Sigmoid colon (tissue), 7 donors: ENCODE results near the gene ZNF346. TPM values are rescaled to one million over a fixed set of nuclear protein-coding genes. Genes with fewer than 3 reads are reported as not detected.

Source experiments
- DNase-seq: peaks from one replicate; pipeline ENCODE4 v3.0.0-alpha.2; 2019
- H3K27ac ChIP-seq, 4 donors: fragments of 200-600 bp; sonication (generic); one replicate each; pipeline ENCODE4 v1.5.1; 2016 to 2019; ENCODE audit warnings: mild to moderate bottlenecking in 1 of 4
- H3K27me3 ChIP-seq, 3 donors: fragments of 200-600 bp; sonication (generic); one replicate each; pipeline ENCODE4 v1.5.1; 2019; ENCODE audit warnings: mild to moderate bottlenecking in 1 of 3
- H3K36me3 ChIP-seq, 4 donors: fragments of 200-600 bp; sonication (generic); one replicate each; pipeline ENCODE4 v1.5.1; 2016 to 2019
- H3K4me1 ChIP-seq, 4 donors: fragments of 200-600 bp; sonication (generic); one replicate each; pipeline ENCODE4 v1.5.1; 2017 to 2019
- H3K4me3 ChIP-seq, 4 donors: fragments of 200-600 bp; sonication (generic); one replicate each; pipeline ENCODE4 v1.5.1; 2017 to 2019; ENCODE audit warnings: mild to moderate bottlenecking in 2 of 4, moderate library complexity in 1 of 4
- H3K9me3 ChIP-seq, 4 donors: fragments of 200-600 bp in 3 of 4; sonication (generic) in 3 of 4; one replicate each; pipeline versions ENCODE4 v1.5.1 to v1.6.1; 2013 to 2019
- EP300 ChIP-seq, 4 donors: sonication (generic); formaldehyde crosslinking; IDR thresholded peaks; one replicate each; pipeline ENCODE4 v1.6.1; 2017; ENCODE audit warnings: antibody characterized with exemption in 4 of 4
- POLR2A ChIP-seq, 2 donors: fragments of 450-650 bp; IDR thresholded peaks; one replicate each; pipeline ENCODE4 v1.6.1; 2016; ENCODE audit warnings: antibody characterized with exemption in 2 of 2, mild to moderate bottlenecking in 2 of 2, moderate library complexity in 2 of 2
- POLR2AphosphoS5 ChIP-seq, 4 donors: sonication (generic); formaldehyde crosslinking; IDR thresholded peaks; one replicate each; pipeline ENCODE4 v1.6.1; 2017; ENCODE audit warnings: antibody characterized with exemption in 4 of 4
- WGBS, 2 donors: extraction: QIAGEN DNeasy Blood & Tissue Kit; methylation state at CpG; one replicate each; pipeline ENCODE4 v1.1.7; 2013; 5-methylcytosine and 5-hydroxymethylcytosine counted together
- intact Hi-C: fragments of 100-400 bp; cut with DNase I; formaldehyde crosslinking; loops from one replicate; pipeline ENCODE4 v1.15.1; 2023
- polyA plus RNA-seq, 3 donors: library from polyadenylated mRNA; stranded (reverse); fragments of 200-250 nt; gene quantifications; one replicate each; pipeline ENCODE4 v1.2.3, GENCODE V29; 2013
- total RNA-seq, 4 donors: library from RNA; depleted of rRNA; stranded (reverse); fragments of >200 nt; gene quantifications; one replicate each; pipeline ENCODE4 v1.1.0, GENCODE V29; 2016
- TF ChIP-seq, protein P1 (sequence below), 4 experiments: fragments of 450-650 bp in 3 of 4; fragments of 200-600 bp in 1 of 4; IDR thresholded peaks; one replicate each; pipeline ENCODE4 v1.5.1; 2016 to 2019; ENCODE audit warnings: antibody characterized with exemption in 4 of 4, mild to moderate bottlenecking in 3 of 4, moderate library complexity in 2 of 4
- donor health status: healthy with polysubstance abuse.
- donor health status: Bipolar disorder and iron deficiency.
- donor health status: healthy.

Gene ZNF346
- total and polyA plus RNA-seq, 7 donors = 3.0 to 21.9 (median 12.5) TPM

DNA sequence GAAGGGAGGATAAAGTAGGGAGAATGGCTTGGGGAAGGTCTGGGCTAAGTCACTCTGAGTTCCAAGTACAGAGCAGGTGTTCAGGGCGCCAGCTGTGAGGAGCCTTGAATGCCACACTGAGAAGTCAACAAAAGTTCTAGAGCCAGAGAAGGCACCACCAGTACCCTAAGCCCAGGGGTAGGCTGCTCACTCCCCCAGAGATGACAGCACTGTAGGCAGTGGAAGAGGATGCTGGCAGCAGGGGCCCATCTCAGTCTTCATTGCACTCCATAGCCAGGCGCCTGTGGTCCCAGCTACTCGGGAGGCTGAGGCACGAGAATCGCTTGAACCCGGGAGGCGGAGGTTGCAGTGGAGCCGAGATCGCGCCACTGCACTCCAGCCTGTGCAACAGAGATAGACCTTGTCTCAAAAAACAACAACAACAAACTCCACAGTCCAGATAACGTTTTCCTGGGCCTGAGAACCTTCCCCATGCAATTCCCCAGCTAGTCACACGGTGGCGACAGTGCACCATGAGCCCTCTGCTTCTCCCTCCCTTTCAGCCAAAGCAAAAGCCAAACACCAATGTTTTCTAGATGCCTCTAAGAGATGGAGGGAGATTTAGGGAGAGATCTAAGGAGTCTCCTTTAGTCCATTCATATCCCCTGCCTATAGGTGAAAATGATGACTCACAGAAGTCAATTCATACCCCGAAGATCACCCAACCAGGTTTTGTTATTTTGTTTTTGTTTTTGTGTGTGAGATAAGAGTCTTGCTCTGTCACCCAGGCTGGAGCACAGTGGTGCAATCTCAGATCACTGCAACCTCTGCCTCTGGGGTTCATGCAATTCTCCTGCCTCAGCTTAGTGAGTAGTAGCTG lies 91.3 kb downstream of the ZNF346 start:
- 19% methylated on average over 14 of the region's 14 CpGs for WGBS, 2 donors
- peak; percentile 86 for DNase-seq
- Histone ChIP-seq H3K9me3 (no peaks in the 10 kb centered on the region), H3K4me3 (no peak overlapping the region), H3K4me1 (peaks cover 2 to 20% (median 12%) of the 10 kb centered on the region in 4 donors), H3K36me3 (no peaks in the 10 kb centered on the region), H3K27ac (no peak overlapping the region), H3K27me3 (no peaks in the 10 kb centered on the region)
- TF ChIP-seq EP300 (IDR thresholded peaks at IDR 0.05) = no peak
- TF ChIP-seq, protein P1, sequence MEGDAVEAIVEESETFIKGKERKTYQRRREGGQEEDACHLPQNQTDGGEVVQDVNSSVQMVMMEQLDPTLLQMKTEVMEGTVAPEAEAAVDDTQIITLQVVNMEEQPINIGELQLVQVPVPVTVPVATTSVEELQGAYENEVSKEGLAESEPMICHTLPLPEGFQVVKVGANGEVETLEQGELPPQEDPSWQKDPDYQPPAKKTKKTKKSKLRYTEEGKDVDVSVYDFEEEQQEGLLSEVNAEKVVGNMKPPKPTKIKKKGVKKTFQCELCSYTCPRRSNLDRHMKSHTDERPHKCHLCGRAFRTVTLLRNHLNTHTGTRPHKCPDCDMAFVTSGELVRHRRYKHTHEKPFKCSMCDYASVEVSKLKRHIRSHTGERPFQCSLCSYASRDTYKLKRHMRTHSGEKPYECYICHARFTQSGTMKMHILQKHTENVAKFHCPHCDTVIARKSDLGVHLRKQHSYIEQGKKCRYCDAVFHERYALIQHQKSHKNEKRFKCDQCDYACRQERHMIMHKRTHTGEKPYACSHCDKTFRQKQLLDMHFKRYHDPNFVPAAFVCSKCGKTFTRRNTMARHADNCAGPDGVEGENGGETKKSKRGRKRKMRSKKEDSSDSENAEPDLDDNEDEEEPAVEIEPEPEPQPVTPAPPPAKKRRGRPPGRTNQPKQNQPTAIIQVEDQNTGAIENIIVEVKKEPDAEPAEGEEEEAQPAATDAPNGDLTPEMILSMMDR (IDR thresholded peaks at IDR 0.05) = peak; percentile 97 to 98 (median 98)
- intact Hi-C loops = loop anchor here (2.0 to 5.0 kb wide), 3 partner anchors 119 to 451 kb away; no protein-coding TSS in a partner anchor

DNA sequence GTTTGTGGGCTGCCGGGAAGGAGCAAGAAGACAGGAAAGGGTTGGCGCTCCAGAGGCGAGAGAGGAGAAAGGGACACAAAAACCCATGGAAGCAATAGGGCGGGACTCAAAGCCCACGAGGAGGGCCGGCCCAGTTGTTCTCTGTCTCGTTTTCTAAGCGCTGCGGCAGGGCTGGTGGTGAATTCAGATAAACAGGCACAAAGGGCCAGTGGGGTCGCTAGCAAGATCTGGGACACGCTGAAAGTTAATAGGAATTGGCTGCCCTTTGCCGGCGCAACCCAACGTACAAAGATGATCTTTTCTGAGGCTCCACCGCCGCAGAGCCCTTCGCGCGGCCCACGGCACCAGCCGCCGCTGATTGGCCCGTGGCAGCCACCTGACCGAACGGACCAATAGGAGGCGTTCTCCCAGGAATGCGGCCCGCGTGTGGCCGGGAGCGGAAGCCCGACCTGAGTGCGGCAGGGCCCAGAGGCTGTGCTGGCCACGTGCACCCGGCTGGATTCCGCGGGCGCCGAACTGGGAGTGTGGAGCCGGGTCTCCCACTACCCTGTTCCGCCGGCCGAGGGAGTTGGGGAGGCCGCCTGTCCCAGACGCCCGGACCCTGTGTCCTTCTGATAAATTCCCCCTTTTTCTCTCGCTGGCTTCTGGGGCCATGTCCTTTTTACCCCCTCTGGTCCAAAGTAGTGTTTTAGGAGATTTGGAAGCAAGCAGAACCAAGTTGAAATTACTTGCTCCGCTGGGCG lies 94.3 kb downstream of the ZNF346 start:
- Histone ChIP-seq H3K4me1 (peaks cover 2 to 20% (median 12%) of the 10 kb centered on the region in 4 donors), H3K27me3 (no peaks in the 10 kb centered on the region), H3K36me3 (no peaks in the 10 kb centered on the region), H3K9me3 (no peaks in the 10 kb centered on the region), H3K4me3 (peak overlapping the region in 3 of 4 donors; percentile 23 to 42 (median 28)), H3K27ac (peak overlapping the region; percentile 72 to 76 (median 74))
- TF ChIP-seq POLR2A (IDR thresholded peaks at IDR 0.05) (no peak), POLR2AphosphoS5 (IDR thresholded peaks at IDR 0.05) (peak in 3 of 4 donors; percentile 36 to 63 (median 62))
- peak; percentile 96 for DNase-seq
- intact Hi-C loops = loop anchor here (2.0 to 5.0 kb wide), 2 partner anchors 16 to 75 kb away; partner anchors contain the start of gene NSD1
- WGBS, 2 donors = 35 to 65% methylated on average over 49 of the region's 49 CpGs

DNA sequence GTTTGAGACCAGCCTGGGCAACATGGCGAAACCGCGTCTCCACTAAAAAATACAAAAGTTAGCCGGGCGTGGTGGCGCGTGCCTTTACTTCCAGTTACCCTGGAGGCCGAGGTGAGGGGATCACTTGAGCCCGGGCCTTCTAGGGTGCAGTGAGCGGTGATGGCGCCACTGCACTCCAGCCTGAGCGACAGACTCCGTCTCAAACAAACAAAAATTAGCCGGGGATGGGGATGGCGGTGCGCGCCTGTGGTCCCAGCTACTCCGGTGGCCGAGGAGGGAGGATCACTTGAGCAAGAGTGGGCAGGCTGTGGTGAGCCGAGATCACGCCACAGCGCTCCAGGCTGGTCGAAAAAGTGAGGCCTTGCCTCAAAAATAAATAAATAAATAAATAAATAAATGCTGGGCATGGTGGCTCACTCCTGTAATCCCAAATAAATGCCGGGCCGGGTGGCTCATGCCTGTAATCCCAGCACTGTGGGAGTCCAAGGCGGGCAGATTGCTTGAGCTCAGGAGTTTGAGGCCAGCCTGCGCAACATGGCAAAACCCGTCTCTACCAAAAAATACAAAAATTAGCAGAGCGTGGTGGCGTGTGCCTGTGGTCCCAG lies 95.0 kb downstream of the ZNF346 start:
- intact Hi-C loops = loop anchor here (2.0 to 5.0 kb wide), 2 partner anchors 15 to 75 kb away; partner anchors contain the start of gene NSD1
- Histone ChIP-seq H3K9me3 (no peaks in the 10 kb centered on the region), H3K36me3 (no peaks in the 10 kb centered on the region), H3K27ac (peak overlapping the region in 3 of 4 donors; percentile 72 to 76 (median 73)), H3K4me3 (no peak overlapping the region), H3K4me1 (peaks cover 2 to 20% (median 12%) of the 10 kb centered on the region in 4 donors), H3K27me3 (no peaks in the 10 kb centered on the region)
- 97 to 98% methylated on average over 30 of the region's 30 CpGs for WGBS, 2 donors
- no peak for TF ChIP-seq EP300 (IDR thresholded peaks at IDR 0.05)
- TF ChIP-seq POLR2AphosphoS5 (IDR thresholded peaks at IDR 0.05) = no peak
- TF ChIP-seq POLR2A (IDR thresholded peaks at IDR 0.05) = no peak
- TF ChIP-seq, protein P1 (IDR thresholded peaks at IDR 0.05) = no peak
- DNase-seq = no peak

DNA sequence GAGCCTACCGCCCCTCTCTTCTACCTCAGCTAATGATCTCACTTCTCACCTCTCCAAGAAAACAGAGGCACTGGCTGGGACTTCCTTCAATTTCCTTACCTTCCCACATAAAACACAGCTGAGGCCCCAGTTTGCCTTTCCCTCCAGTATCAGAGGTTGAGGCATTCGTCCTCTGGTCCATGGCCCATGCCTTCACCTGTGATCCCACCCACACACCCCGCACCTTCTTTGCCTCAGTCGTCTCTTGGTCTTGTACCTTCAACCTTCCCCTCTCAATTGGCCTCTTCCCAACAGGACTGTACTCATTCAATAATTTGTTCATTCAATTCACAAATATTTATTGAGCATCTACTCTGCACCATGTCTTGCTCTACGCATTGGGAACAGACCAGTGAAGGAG lies 100.1 kb downstream of the ZNF346 start:
- H3K36me3 ChIP-seq = no peaks in the 10 kb centered on the region
- no peaks in the 10 kb centered on the region for H3K4me1 ChIP-seq
- DNase-seq = no peak
- TF ChIP-seq POLR2AphosphoS5 (IDR thresholded peaks at IDR 0.05) (no peak), EP300 (IDR thresholded peaks at IDR 0.05) (no peak), POLR2A (IDR thresholded peaks at IDR 0.05) (no peak)
- TF ChIP-seq, protein P1 (IDR thresholded peaks at IDR 0.05) = no peak
- no peak overlapping the region for H3K27ac ChIP-seq
- H3K9me3 ChIP-seq = no peaks in the 10 kb centered on the region
- intact Hi-C loops = no loop called here
- H3K4me3 ChIP-seq = no peak overlapping the region
- no peaks in the 10 kb centered on the region for H3K27me3 ChIP-seq
- 97 to 98% methylated on average over 5 of the region's 5 CpGs for WGBS, 2 donors
